ENCODE data around the gene DGLUCY.

DNA sequence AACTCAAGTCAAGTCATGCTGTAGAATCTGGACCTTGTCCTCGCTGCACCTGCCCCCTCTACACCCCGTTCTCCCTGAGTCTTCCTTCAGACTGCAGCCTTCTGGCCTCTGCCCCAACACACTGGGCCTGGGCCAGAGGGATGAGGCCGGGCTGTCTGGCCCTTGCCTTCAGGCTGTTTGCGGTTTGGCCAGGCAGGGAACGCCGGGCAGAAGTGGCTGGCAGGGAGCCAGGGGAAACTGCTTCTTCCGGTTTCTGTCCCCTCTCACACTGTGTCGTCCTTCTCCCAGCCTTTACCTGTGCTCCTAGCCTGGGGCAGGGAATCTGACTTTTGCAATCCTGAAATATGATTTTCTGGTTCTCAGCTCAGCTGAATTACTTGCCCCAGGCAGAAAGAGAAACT lies 13.5 kb downstream of the DGLUCY start:
- TF ChIP-seq, protein P1, sequence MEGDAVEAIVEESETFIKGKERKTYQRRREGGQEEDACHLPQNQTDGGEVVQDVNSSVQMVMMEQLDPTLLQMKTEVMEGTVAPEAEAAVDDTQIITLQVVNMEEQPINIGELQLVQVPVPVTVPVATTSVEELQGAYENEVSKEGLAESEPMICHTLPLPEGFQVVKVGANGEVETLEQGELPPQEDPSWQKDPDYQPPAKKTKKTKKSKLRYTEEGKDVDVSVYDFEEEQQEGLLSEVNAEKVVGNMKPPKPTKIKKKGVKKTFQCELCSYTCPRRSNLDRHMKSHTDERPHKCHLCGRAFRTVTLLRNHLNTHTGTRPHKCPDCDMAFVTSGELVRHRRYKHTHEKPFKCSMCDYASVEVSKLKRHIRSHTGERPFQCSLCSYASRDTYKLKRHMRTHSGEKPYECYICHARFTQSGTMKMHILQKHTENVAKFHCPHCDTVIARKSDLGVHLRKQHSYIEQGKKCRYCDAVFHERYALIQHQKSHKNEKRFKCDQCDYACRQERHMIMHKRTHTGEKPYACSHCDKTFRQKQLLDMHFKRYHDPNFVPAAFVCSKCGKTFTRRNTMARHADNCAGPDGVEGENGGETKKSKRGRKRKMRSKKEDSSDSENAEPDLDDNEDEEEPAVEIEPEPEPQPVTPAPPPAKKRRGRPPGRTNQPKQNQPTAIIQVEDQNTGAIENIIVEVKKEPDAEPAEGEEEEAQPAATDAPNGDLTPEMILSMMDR (IDR thresholded peaks at IDR 0.05): no peak
- no peak for TF ChIP-seq POLR2A (IDR thresholded peaks at IDR 0.05)

Data from Peyer's patch (tissue), 4 donors.